IMR-90 (cell line): ENCODE data around the gene SEMA5A. TPM values are rescaled to one million over a fixed set of nuclear protein-coding genes. Genes with fewer than 3 reads are reported as not detected.

ENCODE experiments used
- ATAC-seq: fragments of 200-7000 bp; cut with Tn5 transposase; 2 replicates; pipeline ENCODE4 v1.9.1; 2020; ENCODE audit warnings: low read depth, mild to moderate bottlenecking, moderate library complexity
- BruUV-seq: library from RNA; stranded (reverse); fragments of 400-500 nt; replicated peaks from 2 replicates; lab custom pipeline; 2021; lab: Mats Ljungman, UMichigan
- CTCF ChIA-PET: fragments of 300-600 bp; formaldehyde crosslinking; extraction: SDS; loops from one replicate; lab custom pipeline; 2021; ENCODE audit warnings: antibody characterized with exemption; lab: Yijun Ruan, JAX
- POLR2A ChIA-PET: fragments of 300-600 bp; sonication (Branson Sonifier 250); formaldehyde crosslinking; loops from one replicate; lab custom pipeline; 2022; ENCODE audit warnings: antibody characterized with exemption; ENCODE audit not compliant: unreplicated experiment; lab: Charles Lee
- DNase-seq: peaks from one replicate; pipeline ENCODE4 v3.0.0; 2013
- H2AFZ ChIP-seq: replicated peaks from 2 replicates; pipeline ENCODE3; 2013; ENCODE audit warnings: low read length, mild to moderate bottlenecking; ENCODE audit not compliant: poor library complexity
- H2AK5ac ChIP-seq: 2 replicates; pipeline ENCODE4 v1.6.1; 2013; ENCODE audit warnings: low read depth, low read length, inconsistent platforms
- H2AK9ac ChIP-seq: replicated peaks from 2 replicates; pipeline ENCODE3; 2013; ENCODE audit warnings: mild to moderate bottlenecking, low read depth, low read length, moderate library complexity; ENCODE audit not compliant: poor library complexity
- H2BK120ac ChIP-seq: 2 replicates; pipeline ENCODE4 v1.6.1; 2013; ENCODE audit warnings: low read depth, low read length, inconsistent platforms
- H2BK15ac ChIP-seq: 3 replicates; pipeline ENCODE4 v1.6.1; 2013; ENCODE audit warnings: low read depth, low read length, inconsistent platforms
- H2BK20ac ChIP-seq: 2 replicates; pipeline ENCODE4 v1.6.1; 2013; ENCODE audit warnings: low read depth, mild to moderate bottlenecking, inconsistent platforms, low read length, moderate library complexity
- H2BK5ac ChIP-seq: 2 replicates; pipeline ENCODE4 v1.6.1; 2013; ENCODE audit warnings: mild to moderate bottlenecking, low read depth, low read length, inconsistent platforms; ENCODE audit not compliant: poor library complexity, severe bottlenecking
- H3K14ac ChIP-seq: replicated peaks from 2 replicates; pipeline ENCODE4 v1.6.1; 2013; ENCODE audit warnings: low read depth, low read length, inconsistent platforms
- H3K18ac ChIP-seq: 2 replicates; pipeline ENCODE4 v1.6.1; 2013; ENCODE audit warnings: low read depth, low read length, control low read depth
- H3K23ac ChIP-seq: 2 replicates; pipeline ENCODE4 v1.6.1; 2013; ENCODE audit warnings: low read depth, low read length, inconsistent platforms
- H3K27ac ChIP-seq: 2 replicates; pipeline ENCODE4 v1.5.1; 2013; ENCODE audit warnings: mild to moderate bottlenecking, control low read depth, low read length; ENCODE audit not compliant: insufficient read depth
- H3K27me3 ChIP-seq: 2 replicates; pipeline ENCODE4 v1.6.1; 2013; ENCODE audit warnings: low read length; ENCODE audit not compliant: control insufficient read depth, insufficient read depth
- H3K36me3 ChIP-seq: 2 replicates; pipeline ENCODE4 v1.6.1; 2013; ENCODE audit warnings: low read length, mixed read lengths; ENCODE audit not compliant: control insufficient read depth, insufficient read depth
- H3K4ac ChIP-seq: 2 replicates; pipeline ENCODE4 v1.6.1; 2013; ENCODE audit warnings: low read depth, low read length, inconsistent platforms
- H3K4me1 ChIP-seq: 2 replicates; pipeline ENCODE4 v1.6.1; 2013; ENCODE audit warnings: low read length, mixed read lengths; ENCODE audit not compliant: control insufficient read depth, insufficient read depth
- H3K4me2 ChIP-seq: 2 replicates; pipeline ENCODE4 v1.6.1; 2013; ENCODE audit warnings: low read depth, mild to moderate bottlenecking, control low read depth, low read length, moderate library complexity
- H3K4me3 ChIP-seq: 2 replicates; pipeline ENCODE4 v1.5.1; 2013; ENCODE audit warnings: low read depth, mild to moderate bottlenecking, control low read depth, low read length, moderate library complexity; ENCODE audit not compliant: insufficient read depth
- H3K56ac ChIP-seq: 2 replicates; pipeline ENCODE4 v1.6.1; 2013; ENCODE audit warnings: low read length, inconsistent platforms; ENCODE audit not compliant: insufficient read depth; ENCODE audit errors: extremely low read depth
- H3K79me1 ChIP-seq, 2 experiments: 2 replicates each; pipeline ENCODE4 v1.6.1; 2013; ENCODE audit warnings: low read length in 2 of 2, inconsistent platforms in 1 of 2, low read depth in 1 of 2
- H3K9ac ChIP-seq: 2 replicates; pipeline ENCODE4 v1.6.1; 2013; ENCODE audit warnings: low read depth, low read length, control low read depth
- H3K9me1 ChIP-seq: 2 replicates; pipeline ENCODE4 v1.6.1; 2013; ENCODE audit warnings: low read length, inconsistent platforms; ENCODE audit not compliant: insufficient read depth
- H3K9me3 ChIP-seq: 2 replicates; pipeline ENCODE4 v1.6.1; 2013; ENCODE audit warnings: low read length; ENCODE audit not compliant: control insufficient read depth, insufficient read depth
- H4K20me1 ChIP-seq: 2 replicates; pipeline ENCODE4 v1.6.1; 2013; ENCODE audit warnings: low read length, inconsistent platforms; ENCODE audit not compliant: insufficient read depth
- H4K5ac ChIP-seq: 2 replicates; pipeline ENCODE4 v1.6.1; 2013; ENCODE audit warnings: mild to moderate bottlenecking, low read depth, low read length, control low read depth
- H4K8ac ChIP-seq, 2 experiments: 2 replicates each; pipeline ENCODE4 v1.6.1; 2013; ENCODE audit warnings: low read depth in 2 of 2, low read length in 2 of 2, control low read depth in 1 of 2, inconsistent platforms in 1 of 2
- H4K91ac ChIP-seq: 2 replicates; pipeline ENCODE4 v1.6.1; 2013; ENCODE audit warnings: low read depth, low read length, inconsistent platforms; ENCODE audit not compliant: insufficient read depth
- BHLHE40 ChIP-seq: fragments of 150-350 bp; IDR thresholded peaks from 2 replicates; pipeline ENCODE4 v1.6.1; 2016; ENCODE audit warnings: mild to moderate bottlenecking, low read depth, low read length
- CEBPB ChIP-seq: IDR thresholded peaks from 2 replicates; pipeline ENCODE4 v1.6.1; 2012; ENCODE audit warnings: low read depth, low read length, improper control_type of control experiment
- CTCF ChIP-seq: conservative IDR thresholded peaks from 2 replicates; pipeline ENCODE4 v1.5.1; 2012; ENCODE audit warnings: mild to moderate bottlenecking, low read depth, low read length, improper control_type of control experiment
- FOS ChIP-seq: fragments of 150-350 bp; IDR thresholded peaks from 2 replicates; pipeline ENCODE4 v1.6.1; 2016; ENCODE audit warnings: low read depth, low read length
- MAFK ChIP-seq: IDR thresholded peaks from 2 replicates; pipeline ENCODE4 v1.6.1; 2012; ENCODE audit warnings: low read depth, low read length, improper control_type of control experiment
- MXI1 ChIP-seq: IDR thresholded peaks from 2 replicates; pipeline ENCODE4 v1.6.1; 2012; ENCODE audit warnings: low read depth, mild to moderate bottlenecking, low read length, moderate library complexity, borderline replicate concordance
- RAD21 ChIP-seq: IDR thresholded peaks from 2 replicates; pipeline ENCODE4 v1.6.1; 2012; ENCODE audit warnings: low read length, improper control_type of control experiment
- SMC3 ChIP-seq: fragments of 150-350 bp; IDR thresholded peaks from 2 replicates; pipeline ENCODE4 v1.6.1; 2016; ENCODE audit warnings: low read depth, mild to moderate bottlenecking, antibody characterized with exemption, low read length, moderate library complexity
- WGBS, 2 experiments: methylation state at CpG; one replicate each; pipeline versions ENCODE4 v1.1.5 to v1.1.7; 2013; ENCODE audit warnings: missing lambda C conversion rate in 2 of 2; ENCODE audit not compliant: insufficient read length in 1 of 2; ENCODE audit errors: extremely low coverage in 2 of 2; 5-methylcytosine and 5-hydroxymethylcytosine counted together
- dilution Hi-C: fragments of 300-500 bp; cut with HindIII; formaldehyde crosslinking; loops from one replicate; pipeline ENCODE4 v1.14.3; 2018; ENCODE audit warnings: low sequenced_read_pairs; ENCODE audit not compliant: unreplicated experiment
- in situ Hi-C: fragments of 300-500 bp; cut with MboI; formaldehyde crosslinking; loops from 3 replicates; pipeline ENCODE4 v1.14.3; 2019; ENCODE audit warnings: low sequenced_read_pairs, inconsistent platforms, mixed read lengths
- intact Hi-C: fragments of 100-400 bp; cut with micrococcal nuclease; formaldehyde crosslinking; loops from 2 replicates; pipeline ENCODE4 v1.10.0; 2022
- polyA plus RNA-seq, 3 experiments: library from polyadenylated mRNA; depleted of rRNA; stranded (reverse); fragments of >200 nt; gene quantifications; 2 replicates each; pipeline ENCODE4 v1.2.3, GENCODE V29; 2012; ENCODE audit warnings: low replicate concordance in 1 of 3
- total RNA-seq: library from RNA; depleted of rRNA; stranded (reverse); fragments of >200 nt; gene quantifications from 2 replicates; pipeline ENCODE4 v1.2.3, GENCODE V29; 2012
- TF ChIP-seq, protein P1 (sequence below): fragments of 150-350 bp; IDR thresholded peaks from 2 replicates; pipeline ENCODE4 v1.6.1; 2017; ENCODE audit warnings: mild to moderate bottlenecking, antibody characterized with exemption, low read length, low read depth

SEMA5A gene
- total and polyA plus RNA-seq, 2 of the 4 experiments (the other 2 are of a cell fraction): 8.2 to 9.9 TPM

GRCh38 chr5:9231842-9232241, 314.0 kb downstream of the SEMA5A start:
- ATAC-seq: no peak
- Histone ChIP-seq H2BK20ac (no peak overlapping the region), H3K9me3 (no peaks in the 10 kb centered on the region), H4K5ac (no peak overlapping the region), H2AK9ac (no peak overlapping the region), H2AFZ (no peak overlapping the region), H3K36me3 (peaks cover 2% of the 10 kb centered on the region), H3K4ac (no peak overlapping the region), H3K4me3 (no peak overlapping the region), H2BK120ac (no peak overlapping the region), H3K23ac (no peak overlapping the region), H3K18ac (no peak overlapping the region), H2BK15ac (no peak overlapping the region), H3K56ac (no peak overlapping the region), H3K4me2 (no peak overlapping the region), H2BK5ac (no peak overlapping the region), H3K14ac (no peak overlapping the region), H3K27ac (no peak overlapping the region), H3K27me3 (no peaks in the 10 kb centered on the region), H3K9ac (no peak overlapping the region), H3K4me1 (peaks cover 4% of the 10 kb centered on the region), H4K8ac (no peak overlapping the region), H2AK5ac (no peak overlapping the region), H4K20me1 (no peaks in the 10 kb centered on the region), H4K91ac (no peak overlapping the region), H3K9me1 (peaks cover 17% of the 10 kb centered on the region), H3K79me1 (peaks cover 0 to 23% of the 10 kb centered on the region in 2 experiments; a peak in 2 of 4 replicates)
- dilution Hi-C loops: no loop called here
- no peak for DNase-seq
- WGBS, 2 experiments: no CpG with 5 or more reads among the region's 2 CpGs
- no TSS peak for BruUV-seq
- TF ChIP-seq CTCF (no peak), MAFK (no peak), RAD21 (no peak), CEBPB (no peak), BHLHE40 (no peak), FOS (no peak), SMC3 (no peak), MXI1 (no peak)
- TF ChIP-seq, protein P1, sequence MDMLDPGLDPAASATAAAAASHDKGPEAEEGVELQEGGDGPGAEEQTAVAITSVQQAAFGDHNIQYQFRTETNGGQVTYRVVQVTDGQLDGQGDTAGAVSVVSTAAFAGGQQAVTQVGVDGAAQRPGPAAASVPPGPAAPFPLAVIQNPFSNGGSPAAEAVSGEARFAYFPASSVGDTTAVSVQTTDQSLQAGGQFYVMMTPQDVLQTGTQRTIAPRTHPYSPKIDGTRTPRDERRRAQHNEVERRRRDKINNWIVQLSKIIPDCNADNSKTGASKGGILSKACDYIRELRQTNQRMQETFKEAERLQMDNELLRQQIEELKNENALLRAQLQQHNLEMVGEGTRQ: no peak
- intact Hi-C loops: no loop called here
- in situ Hi-C loops: no loop called here
- ChIA-PET POLR2A (no interaction called here), CTCF (no interaction called here)
